IMR-90 (cell line): ENCODE results near the gene SYT6.

ENCODE experiments used
- BHLHE40 ChIP-seq: fragments of 150-350 bp; IDR thresholded peaks from 2 replicates; pipeline ENCODE4 v1.6.1; 2016; ENCODE audit warnings: mild to moderate bottlenecking, low read depth, low read length
- CHD1 ChIP-seq: IDR thresholded peaks from 2 replicates; pipeline ENCODE4 v1.6.1; 2012; ENCODE audit warnings: low read depth, low read length, improper control_type of control experiment
- MAZ ChIP-seq: IDR thresholded peaks from 2 replicates; pipeline ENCODE4 v1.6.1; 2012; ENCODE audit warnings: low read depth, mild to moderate bottlenecking, low read length, improper control_type of control experiment, moderate library complexity, borderline replicate concordance
- NFE2L2 ChIP-seq: fragments of 150-350 bp; IDR thresholded peaks from 2 replicates; pipeline ENCODE4 v1.6.1; 2016; ENCODE audit warnings: low read depth, mild to moderate bottlenecking, low read length
- POLR2A ChIP-seq: IDR thresholded peaks from 2 replicates; pipeline ENCODE4 v1.6.1; 2012; ENCODE audit warnings: mild to moderate bottlenecking, low read depth, low read length
- TF ChIP-seq, protein P1 (sequence below): conservative IDR thresholded peaks from 2 replicates; pipeline ENCODE4 v1.5.1; 2012; ENCODE audit warnings: mild to moderate bottlenecking, low read depth, low read length, improper control_type of control experiment
- TF ChIP-seq, protein P2 (sequence below): fragments of 150-350 bp; IDR thresholded peaks from 2 replicates; pipeline ENCODE4 v1.6.1; 2016; ENCODE audit warnings: low read depth, mild to moderate bottlenecking, low read length, moderate library complexity, borderline replicate concordance

DNA sequence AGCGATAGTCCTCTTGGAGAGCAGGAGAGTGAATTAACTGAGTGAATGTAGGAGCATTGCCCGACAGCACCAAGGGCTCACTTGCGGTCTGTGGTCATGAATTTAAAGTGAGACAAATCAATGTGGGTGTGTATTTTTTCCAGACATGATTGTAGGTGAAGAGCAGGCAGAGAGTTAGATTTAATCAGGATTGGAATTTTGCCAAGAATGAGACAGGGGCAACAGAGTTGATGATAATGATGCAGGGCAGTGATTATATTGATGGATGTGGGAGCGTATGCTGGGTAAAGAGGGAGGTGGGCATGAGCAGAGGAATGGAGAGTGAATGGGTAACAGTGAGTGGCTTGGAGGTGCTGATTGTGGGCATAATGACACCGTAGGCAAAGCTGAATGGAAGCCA, 20.0 kb upstream of the SYT6 start:
- TF ChIP-seq, protein P1, sequence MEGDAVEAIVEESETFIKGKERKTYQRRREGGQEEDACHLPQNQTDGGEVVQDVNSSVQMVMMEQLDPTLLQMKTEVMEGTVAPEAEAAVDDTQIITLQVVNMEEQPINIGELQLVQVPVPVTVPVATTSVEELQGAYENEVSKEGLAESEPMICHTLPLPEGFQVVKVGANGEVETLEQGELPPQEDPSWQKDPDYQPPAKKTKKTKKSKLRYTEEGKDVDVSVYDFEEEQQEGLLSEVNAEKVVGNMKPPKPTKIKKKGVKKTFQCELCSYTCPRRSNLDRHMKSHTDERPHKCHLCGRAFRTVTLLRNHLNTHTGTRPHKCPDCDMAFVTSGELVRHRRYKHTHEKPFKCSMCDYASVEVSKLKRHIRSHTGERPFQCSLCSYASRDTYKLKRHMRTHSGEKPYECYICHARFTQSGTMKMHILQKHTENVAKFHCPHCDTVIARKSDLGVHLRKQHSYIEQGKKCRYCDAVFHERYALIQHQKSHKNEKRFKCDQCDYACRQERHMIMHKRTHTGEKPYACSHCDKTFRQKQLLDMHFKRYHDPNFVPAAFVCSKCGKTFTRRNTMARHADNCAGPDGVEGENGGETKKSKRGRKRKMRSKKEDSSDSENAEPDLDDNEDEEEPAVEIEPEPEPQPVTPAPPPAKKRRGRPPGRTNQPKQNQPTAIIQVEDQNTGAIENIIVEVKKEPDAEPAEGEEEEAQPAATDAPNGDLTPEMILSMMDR = no peak
- TF ChIP-seq BHLHE40 (no peak), POLR2A (no peak), CHD1 (no peak), MAZ (no peak), NFE2L2 (no peak)
- TF ChIP-seq, protein P2, sequence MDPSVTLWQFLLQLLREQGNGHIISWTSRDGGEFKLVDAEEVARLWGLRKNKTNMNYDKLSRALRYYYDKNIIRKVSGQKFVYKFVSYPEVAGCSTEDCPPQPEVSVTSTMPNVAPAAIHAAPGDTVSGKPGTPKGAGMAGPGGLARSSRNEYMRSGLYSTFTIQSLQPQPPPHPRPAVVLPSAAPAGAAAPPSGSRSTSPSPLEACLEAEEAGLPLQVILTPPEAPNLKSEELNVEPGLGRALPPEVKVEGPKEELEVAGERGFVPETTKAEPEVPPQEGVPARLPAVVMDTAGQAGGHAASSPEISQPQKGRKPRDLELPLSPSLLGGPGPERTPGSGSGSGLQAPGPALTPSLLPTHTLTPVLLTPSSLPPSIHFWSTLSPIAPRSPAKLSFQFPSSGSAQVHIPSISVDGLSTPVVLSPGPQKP = no peak
